ENCODE measurements around the gene JARID2.
A peak's percentile ranks its signal among the peaks of the same experiment; 100 is the strongest.

The JARID2 gene

DNA sequence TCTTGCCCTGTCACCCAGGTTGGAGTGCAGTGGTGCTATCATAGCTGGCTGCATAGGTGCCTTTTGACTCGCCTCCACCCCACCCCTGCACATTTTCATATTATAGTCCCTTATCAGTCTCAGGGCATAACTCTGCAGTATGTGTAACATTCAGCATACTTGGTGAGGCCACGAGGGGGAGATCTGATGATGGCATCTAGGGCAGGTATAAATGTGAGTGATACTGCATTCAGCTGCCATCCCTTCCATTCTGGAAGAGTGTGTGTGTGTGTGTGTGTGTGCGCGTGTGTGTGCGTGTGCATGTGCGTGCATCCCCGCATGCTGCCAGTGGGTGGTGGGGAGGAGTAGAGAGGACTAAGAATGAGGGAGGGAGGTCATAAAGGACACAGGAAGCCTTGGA is 81.4 kb downstream of the JARID2 start:
- H3K27ac ChIP-seq (ENCODE audit: low read depth, low read length), result no peak overlapping the region
- TF ChIP-seq, protein P1, sequence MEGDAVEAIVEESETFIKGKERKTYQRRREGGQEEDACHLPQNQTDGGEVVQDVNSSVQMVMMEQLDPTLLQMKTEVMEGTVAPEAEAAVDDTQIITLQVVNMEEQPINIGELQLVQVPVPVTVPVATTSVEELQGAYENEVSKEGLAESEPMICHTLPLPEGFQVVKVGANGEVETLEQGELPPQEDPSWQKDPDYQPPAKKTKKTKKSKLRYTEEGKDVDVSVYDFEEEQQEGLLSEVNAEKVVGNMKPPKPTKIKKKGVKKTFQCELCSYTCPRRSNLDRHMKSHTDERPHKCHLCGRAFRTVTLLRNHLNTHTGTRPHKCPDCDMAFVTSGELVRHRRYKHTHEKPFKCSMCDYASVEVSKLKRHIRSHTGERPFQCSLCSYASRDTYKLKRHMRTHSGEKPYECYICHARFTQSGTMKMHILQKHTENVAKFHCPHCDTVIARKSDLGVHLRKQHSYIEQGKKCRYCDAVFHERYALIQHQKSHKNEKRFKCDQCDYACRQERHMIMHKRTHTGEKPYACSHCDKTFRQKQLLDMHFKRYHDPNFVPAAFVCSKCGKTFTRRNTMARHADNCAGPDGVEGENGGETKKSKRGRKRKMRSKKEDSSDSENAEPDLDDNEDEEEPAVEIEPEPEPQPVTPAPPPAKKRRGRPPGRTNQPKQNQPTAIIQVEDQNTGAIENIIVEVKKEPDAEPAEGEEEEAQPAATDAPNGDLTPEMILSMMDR (IDR thresholded peaks at IDR 0.05; ENCODE audit: insufficient read depth, low read length, poor library complexity, severe bottlenecking), result peak; percentile 35
- TF ChIP-seq EZH2phosphoT487 (conservative IDR thresholded peaks at IDR 0.05; ENCODE audit: low read length), result no peak
- H3K4me3 ChIP-seq (ENCODE audit: insufficient read depth, low read length, poor library complexity, severe bottlenecking), result no peak overlapping the region
- H3K9ac ChIP-seq (ENCODE audit: low read length), result no peak overlapping the region
- no peaks in the 10 kb centered on the region for H3K36me3 ChIP-seq (ENCODE audit: low read length)
- 0 out of 2 replicates have a peak, but pooled peaks cover 23% of the 10 kb centered on the region for H4K20me1 ChIP-seq (ENCODE audit: low read depth, low read length)
- H3K27me3 ChIP-seq (ENCODE audit: low read length), result no peaks in the 10 kb centered on the region
- H3K9me2 ChIP-seq (replicated peaks; ENCODE audit: insufficient read depth, low read length), result no peaks in the 10 kb centered on the region
- no peaks in the 10 kb centered on the region for H3K9me3 ChIP-seq (ENCODE audit: insufficient read depth, low read length)
- H3K4me2 ChIP-seq (ENCODE audit: low read depth, low read length, poor library complexity, severe bottlenecking), result no peak overlapping the region
- no peaks in the 10 kb centered on the region for H3F3A ChIP-seq (ENCODE audit: insufficient read depth)
- H3K79me2 ChIP-seq (ENCODE audit: insufficient read depth, low read length), result no peaks in the 10 kb centered on the region
- H2AFZ ChIP-seq (ENCODE audit: low read depth, low read length, severe bottlenecking), result no peak overlapping the region

DNA sequence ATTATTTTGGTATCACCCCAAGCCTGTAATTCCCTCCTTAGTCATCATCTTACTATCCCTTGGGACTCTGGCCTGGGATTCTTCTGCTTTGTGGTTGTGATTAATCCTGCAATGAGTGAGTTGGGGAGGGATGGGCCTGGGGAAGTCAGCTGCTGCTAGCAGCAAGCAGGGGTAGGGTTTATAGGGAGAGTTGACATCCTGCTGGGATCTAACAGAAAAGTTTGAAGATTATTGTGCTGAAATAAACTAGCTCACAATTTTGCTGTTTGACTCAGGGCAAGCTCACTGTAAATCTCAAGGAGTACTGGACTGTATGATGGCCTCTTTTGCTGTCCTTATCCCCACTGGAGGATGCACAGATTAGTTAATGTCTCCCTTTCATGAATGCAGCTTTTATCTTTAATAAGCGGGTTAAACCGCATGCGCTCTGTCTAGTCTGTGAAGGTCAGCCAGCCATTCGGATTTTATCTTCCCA is 83.4 kb downstream of the JARID2 start:
- H4K20me1 ChIP-seq (ENCODE audit: low read depth, low read length), result 0 out of 2 replicates have a peak, but pooled peaks cover 23% of the 10 kb centered on the region
- H3K9me3 ChIP-seq (ENCODE audit: insufficient read depth, low read length), result no peaks in the 10 kb centered on the region
- no peaks in the 10 kb centered on the region for H3K79me2 ChIP-seq (ENCODE audit: insufficient read depth, low read length)
- H3K4me2 ChIP-seq (ENCODE audit: low read depth, low read length, poor library complexity, severe bottlenecking), result no peak overlapping the region
- no peaks in the 10 kb centered on the region for H3K36me3 ChIP-seq (ENCODE audit: low read length)
- no peak overlapping the region for H2AFZ ChIP-seq (ENCODE audit: low read depth, low read length, severe bottlenecking)
- H3K9me2 ChIP-seq (replicated peaks; ENCODE audit: insufficient read depth, low read length), result no peaks in the 10 kb centered on the region
- H3K27me3 ChIP-seq (ENCODE audit: low read length), result no peaks in the 10 kb centered on the region
- no peak overlapping the region for H3K4me3 ChIP-seq (ENCODE audit: insufficient read depth, low read length, poor library complexity, severe bottlenecking)
- TF ChIP-seq, protein P1 (IDR thresholded peaks at IDR 0.05; ENCODE audit: insufficient read depth, low read length, poor library complexity, severe bottlenecking), result no peak
- TF ChIP-seq EZH2phosphoT487 (conservative IDR thresholded peaks at IDR 0.05; ENCODE audit: low read length), result no peak
- no peak overlapping the region for H3K27ac ChIP-seq (ENCODE audit: low read depth, low read length)
- no peaks in the 10 kb centered on the region for H3F3A ChIP-seq (ENCODE audit: insufficient read depth)
- H3K9ac ChIP-seq (ENCODE audit: low read length), result no peak overlapping the region

DNA sequence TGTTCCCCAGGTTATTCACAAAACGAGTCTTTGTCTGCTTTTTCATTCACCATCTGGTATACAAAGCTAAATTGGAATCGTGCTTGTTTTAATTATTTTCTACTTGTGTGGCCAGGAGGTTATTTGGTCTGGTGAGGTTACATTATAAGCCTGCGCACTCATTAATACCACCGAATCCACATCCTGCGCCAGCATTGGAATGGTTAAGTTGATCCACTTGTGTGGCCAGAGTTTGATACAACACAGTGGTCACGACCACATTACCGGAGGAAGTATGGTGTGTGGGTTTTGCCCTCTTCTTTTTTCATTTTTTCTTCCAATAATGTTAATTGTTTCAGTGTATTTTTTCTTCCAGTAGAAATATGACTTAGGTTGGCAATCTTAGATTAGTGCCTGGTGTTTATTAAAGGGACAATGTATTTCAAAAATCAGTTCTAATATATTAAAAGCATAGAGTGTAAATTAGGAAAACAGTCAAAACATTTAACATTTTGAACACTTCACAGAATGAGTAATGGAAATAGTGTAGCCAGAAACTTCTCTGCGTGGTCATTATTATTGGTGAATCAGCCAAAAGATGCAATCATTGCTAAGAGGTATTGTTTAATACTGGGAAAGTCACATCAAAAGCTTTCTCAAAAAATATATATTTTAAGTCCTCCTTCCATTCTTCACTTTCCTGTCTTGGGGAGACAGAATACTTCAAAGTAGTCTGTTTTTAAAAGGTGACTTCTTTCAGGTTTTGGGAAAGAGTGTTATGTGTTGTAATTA is 84.5 kb downstream of the JARID2 start:
- Histone ChIP-seq H4K20me1 (ENCODE audit: low read depth, low read length) (peaks cover 29% of the 10 kb centered on the region; the same call in 1 of the 2 replicates), H3K9ac (ENCODE audit: low read length) (no peak overlapping the region), H3K4me2 (ENCODE audit: low read depth, low read length, poor library complexity, severe bottlenecking) (no peak overlapping the region), H3K36me3 (ENCODE audit: low read length) (no peaks in the 10 kb centered on the region), H2AFZ (ENCODE audit: low read depth, low read length, severe bottlenecking) (no peak overlapping the region), H3K9me3 (ENCODE audit: insufficient read depth, low read length) (no peaks in the 10 kb centered on the region), H3K79me2 (ENCODE audit: insufficient read depth, low read length) (no peaks in the 10 kb centered on the region), H3K4me3 (ENCODE audit: insufficient read depth, low read length, poor library complexity, severe bottlenecking) (no peak overlapping the region), H3F3A (ENCODE audit: insufficient read depth) (no peaks in the 10 kb centered on the region), H3K9me2 (replicated peaks; ENCODE audit: insufficient read depth, low read length) (no peaks in the 10 kb centered on the region), H3K27ac (ENCODE audit: low read depth, low read length) (no peak overlapping the region), H3K27me3 (ENCODE audit: low read length) (no peaks in the 10 kb centered on the region)
- TF ChIP-seq EZH2phosphoT487 (conservative IDR thresholded peaks at IDR 0.05; ENCODE audit: low read length), result no peak
- TF ChIP-seq, protein P1 (IDR thresholded peaks at IDR 0.05; ENCODE audit: insufficient read depth, low read length, poor library complexity, severe bottlenecking), result no peak

All from SU-DHL-6 (cell line).